ENCODE data around the gene MIEF1.

Gene MIEF1

GRCh38 chr22:39502109-39502788 lies at the start of gene MIEF1:
Gene MIEF1, plus strand, starts transcription at chr22:39502290. Its CDS starts 9,005 bp downstream, at chr22:39511295.
- Histone ChIP-seq H3K9me3 (ENCODE audit: control insufficient read depth, insufficient read depth, low read length) (no peaks in the 10 kb centered on the region), H3K27ac (ENCODE audit: low read depth, low read length) (peak within 1 kb of the TSS; percentile 79), H3K4me1 (ENCODE audit: control insufficient read depth, insufficient read depth, low read length) (peaks cover 6% of the 10 kb centered on the region), H3K9ac (ENCODE audit: low read depth, low read length) (peak within 1 kb of the TSS; percentile 62; the same call in 1 of the 2 replicates), H3K27me3 (ENCODE audit: control insufficient read depth, insufficient read depth, low read length) (peaks cover 55% of the 10 kb centered on the region), H3K36me3 (ENCODE audit: control insufficient read depth, insufficient read depth, low read length) (peaks cover 34% of the 10 kb centered on the region), H3K4me3 (ENCODE audit: low read depth, low read length) (peak within 1 kb of the TSS; percentile 86)

GRCh38 chr22:39452740-39453040 lies 49.4 kb upstream of the MIEF1 start:
- Histone ChIP-seq H3K9me3 (ENCODE audit: control insufficient read depth, insufficient read depth, low read length) (no peaks in the 10 kb centered on the region), H3K4me3 (ENCODE audit: low read depth, low read length) (no peak overlapping the region), H3K36me3 (ENCODE audit: control insufficient read depth, insufficient read depth, low read length) (no peaks in the 10 kb centered on the region), H3K27ac (ENCODE audit: low read depth, low read length) (no peak overlapping the region), H3K9ac (ENCODE audit: low read depth, low read length) (no peak overlapping the region), H3K4me1 (ENCODE audit: control insufficient read depth, insufficient read depth, low read length) (peaks cover 4% of the 10 kb centered on the region; the same call in 1 of the 2 replicates), H3K27me3 (ENCODE audit: control insufficient read depth, insufficient read depth, low read length) (peaks cover 16% of the 10 kb centered on the region)

- Histone ChIP-seq H3K4me1 (ENCODE audit: control insufficient read depth, insufficient read depth, low read length) (peaks cover 4% of the 10 kb centered on the region; the same call in 1 of the 2 replicates), H3K27me3 (ENCODE audit: control insufficient read depth, insufficient read depth, low read length) (peaks cover 28% of the 10 kb centered on the region), H3K36me3 (ENCODE audit: control insufficient read depth, insufficient read depth, low read length) (no peaks in the 10 kb centered on the region), H3K27ac (ENCODE audit: low read depth, low read length) (no peak overlapping the region), H3K4me3 (ENCODE audit: low read depth, low read length) (no peak overlapping the region), H3K9me3 (ENCODE audit: control insufficient read depth, insufficient read depth, low read length) (no peaks in the 10 kb centered on the region), H3K9ac (ENCODE audit: low read depth, low read length) (no peak overlapping the region)
Measured at GRCh38 chr22:39453765-39454378, 48.2 kb upstream of the MIEF1 start.

GRCh38 chr22:39454385-39454871 lies 47.7 kb upstream of the MIEF1 start:
- Histone ChIP-seq H3K27ac (ENCODE audit: low read depth, low read length) (no peak overlapping the region), H3K27me3 (ENCODE audit: control insufficient read depth, insufficient read depth, low read length) (peaks cover 28% of the 10 kb centered on the region), H3K9ac (ENCODE audit: low read depth, low read length) (no peak overlapping the region), H3K4me3 (ENCODE audit: low read depth, low read length) (no peak overlapping the region), H3K9me3 (ENCODE audit: control insufficient read depth, insufficient read depth, low read length) (no peaks in the 10 kb centered on the region), H3K4me1 (ENCODE audit: control insufficient read depth, insufficient read depth, low read length) (peaks cover 4% of the 10 kb centered on the region; the same call in 1 of the 2 replicates), H3K36me3 (ENCODE audit: control insufficient read depth, insufficient read depth, low read length) (no peaks in the 10 kb centered on the region)

GRCh38 chr22:39456522-39457197 lies 45.4 kb upstream of the MIEF1 start, which contains the start of gene MGAT3:
Gene MGAT3, plus strand, starts transcription at chr22:39457012. Its CDS starts 30,336 bp downstream, at chr22:39487348.
- Histone ChIP-seq H3K36me3 (ENCODE audit: control insufficient read depth, insufficient read depth, low read length) (no peaks in the 10 kb centered on the region), H3K9ac (ENCODE audit: low read depth, low read length) (no peak within 1 kb of the TSS), H3K9me3 (ENCODE audit: control insufficient read depth, insufficient read depth, low read length) (no peaks in the 10 kb centered on the region), H3K4me3 (ENCODE audit: low read depth, low read length) (peak within 1 kb of the TSS; percentile 61), H3K4me1 (ENCODE audit: control insufficient read depth, insufficient read depth, low read length) (peaks cover 4% of the 10 kb centered on the region; the same call in 1 of the 2 replicates), H3K27me3 (ENCODE audit: control insufficient read depth, insufficient read depth, low read length) (peaks cover 28% of the 10 kb centered on the region), H3K27ac (ENCODE audit: low read depth, low read length) (no peak within 1 kb of the TSS)

- no peaks in the 10 kb centered on the region for H3K9me3 ChIP-seq (ENCODE audit: control insufficient read depth, insufficient read depth, low read length)
- H3K36me3 ChIP-seq (ENCODE audit: control insufficient read depth, insufficient read depth, low read length), result no peaks in the 10 kb centered on the region
- peaks cover 4% of the 10 kb centered on the region; the same call in 1 of the 2 replicates for H3K4me1 ChIP-seq (ENCODE audit: control insufficient read depth, insufficient read depth, low read length)
- no peak overlapping the region for H3K27ac ChIP-seq (ENCODE audit: low read depth, low read length)
- H3K9ac ChIP-seq (ENCODE audit: low read depth, low read length), result no peak overlapping the region
- peak overlapping the region; percentile 61; the same call in 1 of the 2 replicates for H3K4me3 ChIP-seq (ENCODE audit: low read depth, low read length)
- peaks cover 28% of the 10 kb centered on the region for H3K27me3 ChIP-seq (ENCODE audit: control insufficient read depth, insufficient read depth, low read length)
Measured at GRCh38 chr22:39457198-39457555, 44.9 kb upstream of the MIEF1 start.

- Histone ChIP-seq H3K9ac (ENCODE audit: low read depth, low read length) (no peak overlapping the region), H3K4me3 (ENCODE audit: low read depth, low read length) (peak overlapping the region; percentile 61), H3K27me3 (ENCODE audit: control insufficient read depth, insufficient read depth, low read length) (peaks cover 28% of the 10 kb centered on the region), H3K4me1 (ENCODE audit: control insufficient read depth, insufficient read depth, low read length) (peaks cover 4% of the 10 kb centered on the region; the same call in 1 of the 2 replicates), H3K36me3 (ENCODE audit: control insufficient read depth, insufficient read depth, low read length) (no peaks in the 10 kb centered on the region), H3K9me3 (ENCODE audit: control insufficient read depth, insufficient read depth, low read length) (no peaks in the 10 kb centered on the region), H3K27ac (ENCODE audit: low read depth, low read length) (no peak overlapping the region)
Measured at GRCh38 chr22:39457556-39458443, 44.3 kb upstream of the MIEF1 start.

GRCh38 chr22:39458444-39459083 lies 43.5 kb upstream of the MIEF1 start:
- Histone ChIP-seq H3K27me3 (ENCODE audit: control insufficient read depth, insufficient read depth, low read length) (peaks cover 28% of the 10 kb centered on the region), H3K9ac (ENCODE audit: low read depth, low read length) (no peak overlapping the region), H3K27ac (ENCODE audit: low read depth, low read length) (no peak overlapping the region), H3K4me1 (ENCODE audit: control insufficient read depth, insufficient read depth, low read length) (peaks cover 4% of the 10 kb centered on the region; the same call in 1 of the 2 replicates), H3K36me3 (ENCODE audit: control insufficient read depth, insufficient read depth, low read length) (no peaks in the 10 kb centered on the region), H3K4me3 (ENCODE audit: low read depth, low read length) (peak overlapping the region; percentile 61), H3K9me3 (ENCODE audit: control insufficient read depth, insufficient read depth, low read length) (no peaks in the 10 kb centered on the region)

- no peaks in the 10 kb centered on the region for H3K9me3 ChIP-seq (ENCODE audit: control insufficient read depth, insufficient read depth, low read length)
- H3K9ac ChIP-seq (ENCODE audit: low read depth, low read length), result no peak overlapping the region
- no peak overlapping the region for H3K4me3 ChIP-seq (ENCODE audit: low read depth, low read length)
- H3K27ac ChIP-seq (ENCODE audit: low read depth, low read length), result no peak overlapping the region
- peaks cover 28% of the 10 kb centered on the region for H3K27me3 ChIP-seq (ENCODE audit: control insufficient read depth, insufficient read depth, low read length)
- no peaks in the 10 kb centered on the region for H3K36me3 ChIP-seq (ENCODE audit: control insufficient read depth, insufficient read depth, low read length)
- no peaks in the 10 kb centered on the region; the same call in 1 of the 2 replicates for H3K4me1 ChIP-seq (ENCODE audit: control insufficient read depth, insufficient read depth, low read length)
Measured at GRCh38 chr22:39459681-39460080, 42.4 kb upstream of the MIEF1 start.
